NCI-H2029 treated with DMSO at 0.1 percent for 48 hours (cell line): ENCODE results near the gene LDLRAD4.

Experiments used
- DNase-seq: peaks from one replicate; lab custom pipeline; 2025; lab: John Stamatoyannopoulos, UW

LDLRAD4 gene

GRCh38 chr18:13406736-13407135, 188.2 kb downstream of the LDLRAD4 start:
- no peak for DNase-seq

GRCh38 chr18:13407484-13407883, 188.9 kb downstream of the LDLRAD4 start:
- no peak for DNase-seq

GRCh38 chr18:13409026-13409425, 190.5 kb downstream of the LDLRAD4 start:
- no peak for DNase-seq

GRCh38 chr18:13409997-13410396, 191.4 kb downstream of the LDLRAD4 start:
- no peak for DNase-seq

- no peak for DNase-seq
Observed at GRCh38 chr18:13410471-13410870, 191.9 kb downstream of the LDLRAD4 start.

GRCh38 chr18:13412017-13412416, 193.5 kb downstream of the LDLRAD4 start:
- no peak for DNase-seq

- DNase-seq, result peak; percentile 16
Observed at GRCh38 chr18:13412901-13413300, 194.3 kb downstream of the LDLRAD4 start.

- DNase-seq, result no peak
Observed at GRCh38 chr18:13414102-13414501, 195.5 kb downstream of the LDLRAD4 start.

GRCh38 chr18:13414521-13414920, 196.0 kb downstream of the LDLRAD4 start:
- no peak for DNase-seq

GRCh38 chr18:13415736-13416135, 197.2 kb downstream of the LDLRAD4 start:
- DNase-seq, result no peak

- DNase-seq, result no peak
Observed at GRCh38 chr18:13416208-13416607, 197.6 kb downstream of the LDLRAD4 start.

- no peak for DNase-seq
Observed at GRCh38 chr18:13416848-13417247, 198.3 kb downstream of the LDLRAD4 start.

GRCh38 chr18:13418013-13418710, 199.6 kb downstream of the LDLRAD4 start:
- DNase-seq, result peak; percentile 16

GRCh38 chr18:13420969-13421686, 202.6 kb downstream of the LDLRAD4 start:
- DNase-seq, result no peak

GRCh38 chr18:13422541-13423147, 204.1 kb downstream of the LDLRAD4 start:
- no peak for DNase-seq

GRCh38 chr18:13423352-13423751, 204.8 kb downstream of the LDLRAD4 start:
- no peak for DNase-seq

GRCh38 chr18:13424363-13424762, 205.8 kb downstream of the LDLRAD4 start:
- DNase-seq, result no peak

- DNase-seq, result no peak
Observed at GRCh38 chr18:13425357-13426091, 207.0 kb downstream of the LDLRAD4 start.

- DNase-seq, result no peak
Observed at GRCh38 chr18:13427354-13427753, 208.8 kb downstream of the LDLRAD4 start.

GRCh38 chr18:13428319-13428718, 209.8 kb downstream of the LDLRAD4 start:
- no peak for DNase-seq

GRCh38 chr18:13429016-13429415, 210.5 kb downstream of the LDLRAD4 start:
- DNase-seq, result no peak

GRCh38 chr18:13429884-13430510, 211.4 kb downstream of the LDLRAD4 start:
- DNase-seq, result no peak
